ENCODE data around the gene PHLPP1. TPM values are rescaled to one million over a fixed set of nuclear protein-coding genes. Genes with fewer than 3 reads are reported as not detected.

Gene PHLPP1
- polyA plus RNA-seq, 3 donors from 2014 or later: 0.14 to 0.50 TPM; not detected in 1

GRCh38 chr18:63000839-63001238, 285.5 kb downstream of the PHLPP1 start:
- H3K9me3 Mint-ChIP-seq: no peaks in the 10 kb centered on the region
- no peaks in the 10 kb centered on the region for H3K4me1 Mint-ChIP-seq
- H3K27ac Mint-ChIP-seq: no peak overlapping the region
- H3K4me3 Mint-ChIP-seq: no peak overlapping the region
- peaks cover under 1 to 5% (median 2%) of the 10 kb centered on the region in 3 donors for H3K27me3 Mint-ChIP-seq (ENCODE audit: low read depth in 3 of 3)
- DNase-seq: no peak
- no peaks in the 10 kb centered on the region for H3K36me3 Mint-ChIP-seq

- Mint-ChIP-seq H3K27me3 (ENCODE audit: low read depth in 3 of 3) (peaks cover 0 to 5% (median 2%) of the 10 kb centered on the region in 3 donors), H3K27ac (no peak overlapping the region), H3K4me1 (no peaks in the 10 kb centered on the region), H3K36me3 (no peaks in the 10 kb centered on the region), H3K9me3 (no peaks in the 10 kb centered on the region), H3K4me3 (no peak overlapping the region)
- DNase-seq: no peak
These were observed 286.5 kb downstream of the PHLPP1 start for GRCh38 chr18:63001861-63002260.

- Mint-ChIP-seq H3K27ac (no peak overlapping the region), H3K4me3 (no peak overlapping the region), H3K4me1 (no peaks in the 10 kb centered on the region), H3K27me3 (ENCODE audit: low read depth in 3 of 3) (peaks cover 0 to 5% (median 2%) of the 10 kb centered on the region in 3 donors), H3K36me3 (no peaks in the 10 kb centered on the region), H3K9me3 (no peaks in the 10 kb centered on the region)
- DNase-seq: no peak
These were observed 287.0 kb downstream of the PHLPP1 start for GRCh38 chr18:63002305-63002704.

DNA sequence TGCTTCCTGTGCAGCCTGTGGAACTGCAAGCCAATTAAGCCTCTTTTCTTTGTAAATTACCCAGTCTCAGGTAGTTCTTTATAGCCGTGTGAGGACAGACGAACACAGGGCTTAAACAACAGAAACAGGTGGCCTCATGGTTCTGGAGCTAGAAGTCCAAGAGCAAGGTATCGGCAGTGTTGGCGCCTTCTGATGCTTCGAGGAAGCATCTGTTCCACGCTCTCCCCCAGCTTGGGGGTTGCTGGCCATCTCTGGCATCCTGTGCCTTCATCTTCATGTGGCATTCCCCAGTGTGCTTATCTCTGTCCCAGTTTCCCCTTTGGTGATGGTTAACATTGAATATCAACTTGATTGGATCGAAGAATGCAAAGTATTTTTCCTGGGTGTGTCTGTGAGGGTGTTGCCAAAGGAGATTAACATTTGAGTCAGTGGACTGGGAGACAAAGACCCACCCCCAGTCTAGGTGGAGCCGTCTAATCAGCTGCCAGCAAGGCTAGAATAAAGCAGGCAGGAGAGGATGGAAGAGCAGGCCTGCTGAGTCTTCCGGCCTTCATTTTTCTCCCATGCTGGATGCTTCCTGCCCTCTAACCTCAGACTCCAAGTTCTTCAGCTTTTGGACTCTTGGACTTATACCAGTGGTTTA, 287.6 kb downstream of the PHLPP1 start:
- H3K27ac Mint-ChIP-seq: no peak overlapping the region
- no peaks in the 10 kb centered on the region for H3K9me3 Mint-ChIP-seq
- H3K4me3 Mint-ChIP-seq: no peak overlapping the region
- H3K36me3 Mint-ChIP-seq: no peaks in the 10 kb centered on the region
- no peaks in the 10 kb centered on the region for H3K4me1 Mint-ChIP-seq
- DNase-seq: no peak
- peaks cover 0 to 5% (median 2%) of the 10 kb centered on the region in 3 donors for H3K27me3 Mint-ChIP-seq (ENCODE audit: low read depth in 3 of 3)

- peaks cover 0 to 5% (median 0%) of the 10 kb centered on the region in 3 donors for H3K27me3 Mint-ChIP-seq (ENCODE audit: low read depth in 3 of 3)
- H3K36me3 Mint-ChIP-seq: no peaks in the 10 kb centered on the region
- no peak overlapping the region for H3K27ac Mint-ChIP-seq
- H3K4me3 Mint-ChIP-seq: no peak overlapping the region
- H3K4me1 Mint-ChIP-seq: no peaks in the 10 kb centered on the region
- H3K9me3 Mint-ChIP-seq: no peaks in the 10 kb centered on the region
- no peak for DNase-seq
These were observed 288.6 kb downstream of the PHLPP1 start for GRCh38 chr18:63003899-63004298.

- Mint-ChIP-seq H3K27ac (no peak overlapping the region), H3K4me3 (no peak overlapping the region), H3K36me3 (no peaks in the 10 kb centered on the region), H3K9me3 (no peaks in the 10 kb centered on the region), H3K27me3 (ENCODE audit: low read depth in 3 of 3) (peaks cover 0 to 5% (median 0%) of the 10 kb centered on the region in 3 donors), H3K4me1 (no peaks in the 10 kb centered on the region)
- DNase-seq: no peak
These were observed 289.2 kb downstream of the PHLPP1 start for GRCh38 chr18:63004466-63005089.

- Mint-ChIP-seq H3K4me3 (no peak overlapping the region), H3K4me1 (no peaks in the 10 kb centered on the region), H3K36me3 (no peaks in the 10 kb centered on the region), H3K27ac (no peak overlapping the region), H3K9me3 (no peaks in the 10 kb centered on the region), H3K27me3 (ENCODE audit: low read depth in 3 of 3) (no peaks in the 10 kb centered on the region)
- DNase-seq: no peak
These were observed 290.0 kb downstream of the PHLPP1 start for GRCh38 chr18:63005306-63005705.

DNA sequence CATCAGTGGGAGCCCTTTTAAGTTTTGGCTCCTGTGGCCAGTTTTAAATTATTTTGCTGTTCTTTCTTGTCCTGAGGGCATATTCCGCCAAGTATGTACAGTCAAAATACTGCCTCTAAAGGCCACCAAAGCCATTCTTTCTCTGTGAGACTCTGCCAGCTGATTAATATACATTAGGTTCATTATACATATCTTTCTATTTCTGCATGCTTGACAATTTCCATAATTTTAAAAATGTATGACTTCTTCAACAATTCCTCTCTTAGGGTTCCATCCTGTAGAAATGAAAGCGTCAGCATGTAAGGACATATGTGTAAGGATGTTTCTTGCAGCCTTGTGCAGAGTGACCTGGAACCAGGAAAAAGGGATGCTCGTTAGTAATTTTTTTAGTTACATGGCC, 291.9 kb downstream of the PHLPP1 start:
- H3K4me1 Mint-ChIP-seq: no peaks in the 10 kb centered on the region
- DNase-seq: no peak
- H3K9me3 Mint-ChIP-seq: peaks cover 0 to 2% (median 0%) of the 10 kb centered on the region in 6 donors
- H3K36me3 Mint-ChIP-seq: no peaks in the 10 kb centered on the region
- H3K27ac Mint-ChIP-seq: no peak overlapping the region
- no peak overlapping the region for H3K4me3 Mint-ChIP-seq
- H3K27me3 Mint-ChIP-seq (ENCODE audit: low read depth in 3 of 3): peaks cover 0 to 3% (median 2%) of the 10 kb centered on the region in 3 donors

DNA sequence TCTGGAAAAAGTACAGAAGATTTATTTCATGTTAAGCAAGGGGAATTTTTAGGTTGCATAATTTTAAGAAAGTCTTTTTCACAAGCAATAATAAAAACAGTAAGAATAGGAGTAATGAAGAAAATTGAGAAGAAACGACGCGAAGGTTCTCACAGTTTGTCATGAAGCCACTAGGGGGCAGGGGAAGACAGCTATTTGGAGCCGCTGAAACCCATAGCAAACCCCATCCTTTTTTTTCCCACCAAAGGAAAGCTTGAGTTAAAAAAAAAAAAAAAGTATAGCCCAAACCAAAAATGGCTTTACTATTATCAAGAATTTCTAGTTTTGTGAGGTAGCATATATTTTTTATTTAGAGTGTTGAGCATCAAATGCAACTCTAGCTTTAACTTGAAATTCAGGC, 300.9 kb downstream of the PHLPP1 start:
- no peak overlapping the region for H3K4me3 Mint-ChIP-seq
- DNase-seq: peak; percentile 53 to 63 (median 54)
- no peak overlapping the region for H3K27ac Mint-ChIP-seq
- peaks cover 2 to 7% (median 5%) of the 10 kb centered on the region in 3 donors for H3K27me3 Mint-ChIP-seq (ENCODE audit: low read depth in 3 of 3)
- H3K9me3 Mint-ChIP-seq: peaks cover 2 to 10% (median 5%) of the 10 kb centered on the region in 6 donors
- peaks cover 6 to 10% (median 8%) of the 10 kb centered on the region in 3 donors for H3K36me3 Mint-ChIP-seq
- H3K4me1 Mint-ChIP-seq: no peaks in the 10 kb centered on the region

DNA sequence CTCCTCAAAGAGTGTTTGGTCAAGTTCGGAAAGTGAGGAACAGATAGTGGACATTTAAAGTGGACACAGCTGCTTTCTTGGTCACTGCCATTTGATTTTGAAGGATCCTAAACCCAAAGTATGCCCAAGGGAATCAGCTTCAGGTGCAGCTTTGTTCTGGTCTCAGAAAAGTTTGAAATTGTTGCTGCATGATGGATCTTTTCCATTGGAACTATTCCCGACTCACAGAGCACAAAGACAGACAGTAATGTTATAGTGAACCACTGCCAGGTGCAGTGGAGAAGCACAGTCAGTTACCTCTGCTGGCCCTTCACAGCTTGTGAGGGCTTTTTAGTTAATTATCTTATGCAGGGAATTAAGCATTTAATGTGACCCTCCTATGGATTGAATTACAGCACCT, 301.7 kb downstream of the PHLPP1 start:
- H3K27ac Mint-ChIP-seq: no peak overlapping the region
- peaks cover 1 to 5% (median 4%) of the 10 kb centered on the region in 3 donors for H3K27me3 Mint-ChIP-seq (ENCODE audit: low read depth in 3 of 3)
- DNase-seq: no peak
- peaks cover 2 to 10% (median 5%) of the 10 kb centered on the region in 6 donors for H3K9me3 Mint-ChIP-seq
- no peak overlapping the region for H3K4me3 Mint-ChIP-seq
- H3K4me1 Mint-ChIP-seq: no peaks in the 10 kb centered on the region
- H3K36me3 Mint-ChIP-seq: peaks cover 6 to 10% (median 8%) of the 10 kb centered on the region in 3 donors

DNA sequence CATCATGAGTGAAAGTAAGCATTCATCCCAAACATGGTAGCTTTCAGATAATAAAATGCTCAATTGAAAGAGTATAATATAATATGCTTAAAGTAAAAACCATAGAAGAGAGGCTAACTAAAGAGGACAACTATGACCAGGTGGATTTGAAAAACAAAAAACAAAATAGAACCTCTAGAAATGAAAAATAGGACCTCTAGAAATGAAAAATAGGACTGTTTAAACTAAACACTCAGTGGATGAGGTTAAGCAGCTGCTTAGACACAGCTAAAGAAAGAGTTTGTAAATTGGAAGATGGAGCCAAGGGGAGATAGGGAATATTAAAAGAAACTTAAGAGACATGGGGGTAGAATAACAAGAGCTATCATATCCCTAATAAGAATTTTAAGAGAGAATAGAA, 302.6 kb downstream of the PHLPP1 start:
- H3K36me3 Mint-ChIP-seq: peaks cover 6 to 10% (median 8%) of the 10 kb centered on the region in 3 donors
- peak overlapping the region in 1 of 6 donors; percentile 29 for H3K27ac Mint-ChIP-seq
- no peaks in the 10 kb centered on the region for H3K4me1 Mint-ChIP-seq
- peaks cover 1 to 10% (median 5%) of the 10 kb centered on the region in 6 donors for H3K9me3 Mint-ChIP-seq
- DNase-seq: no peak
- no peak overlapping the region for H3K4me3 Mint-ChIP-seq
- peaks cover 0 to 5% (median 4%) of the 10 kb centered on the region in 3 donors for H3K27me3 Mint-ChIP-seq (ENCODE audit: low read depth in 3 of 3)

- Mint-ChIP-seq H3K27ac (no peak overlapping the region), H3K9me3 (peaks cover 1 to 10% (median 5%) of the 10 kb centered on the region in 6 donors), H3K4me1 (no peaks in the 10 kb centered on the region), H3K4me3 (no peak overlapping the region), H3K36me3 (peaks cover 6 to 10% (median 8%) of the 10 kb centered on the region in 3 donors), H3K27me3 (ENCODE audit: low read depth in 3 of 3) (peaks cover 0 to 2% (median 0%) of the 10 kb centered on the region in 3 donors)
- no peak for DNase-seq
These were observed 307.2 kb downstream of the PHLPP1 start for GRCh38 chr18:63022429-63023022.

GRCh38 chr18:63025251-63026090, 310.1 kb downstream of the PHLPP1 start:
- peaks cover 0 to 2% of the 10 kb centered on the region in 2 donors for H3K4me1 Mint-ChIP-seq
- no peak for DNase-seq
- no peak overlapping the region for H3K4me3 Mint-ChIP-seq
- peaks cover 0 to 3% (median 0%) of the 10 kb centered on the region in 3 donors for H3K36me3 Mint-ChIP-seq
- H3K9me3 Mint-ChIP-seq: no peaks in the 10 kb centered on the region
- H3K27ac Mint-ChIP-seq: no peak overlapping the region
- H3K27me3 Mint-ChIP-seq (ENCODE audit: low read depth in 3 of 3): peaks cover 0 to 2% (median 0%) of the 10 kb centered on the region in 3 donors
